Anterior cingulate cortex (tissue), 58 donors: ENCODE measurements around the gene ARAP1.

Source experiments
- DNase-seq, 58 donors: peaks; one replicate each; lab custom pipeline; 2025; lab: John Stamatoyannopoulos, UW

The ARAP1 gene

GRCh38 chr11:72745511-72745910 is 6.7 kb downstream of the ARAP1 start:
- DNase-seq: no peak

- no peak for DNase-seq
These were observed 7.7 kb downstream of the ARAP1 start for GRCh38 chr11:72744474-72744873.

DNA sequence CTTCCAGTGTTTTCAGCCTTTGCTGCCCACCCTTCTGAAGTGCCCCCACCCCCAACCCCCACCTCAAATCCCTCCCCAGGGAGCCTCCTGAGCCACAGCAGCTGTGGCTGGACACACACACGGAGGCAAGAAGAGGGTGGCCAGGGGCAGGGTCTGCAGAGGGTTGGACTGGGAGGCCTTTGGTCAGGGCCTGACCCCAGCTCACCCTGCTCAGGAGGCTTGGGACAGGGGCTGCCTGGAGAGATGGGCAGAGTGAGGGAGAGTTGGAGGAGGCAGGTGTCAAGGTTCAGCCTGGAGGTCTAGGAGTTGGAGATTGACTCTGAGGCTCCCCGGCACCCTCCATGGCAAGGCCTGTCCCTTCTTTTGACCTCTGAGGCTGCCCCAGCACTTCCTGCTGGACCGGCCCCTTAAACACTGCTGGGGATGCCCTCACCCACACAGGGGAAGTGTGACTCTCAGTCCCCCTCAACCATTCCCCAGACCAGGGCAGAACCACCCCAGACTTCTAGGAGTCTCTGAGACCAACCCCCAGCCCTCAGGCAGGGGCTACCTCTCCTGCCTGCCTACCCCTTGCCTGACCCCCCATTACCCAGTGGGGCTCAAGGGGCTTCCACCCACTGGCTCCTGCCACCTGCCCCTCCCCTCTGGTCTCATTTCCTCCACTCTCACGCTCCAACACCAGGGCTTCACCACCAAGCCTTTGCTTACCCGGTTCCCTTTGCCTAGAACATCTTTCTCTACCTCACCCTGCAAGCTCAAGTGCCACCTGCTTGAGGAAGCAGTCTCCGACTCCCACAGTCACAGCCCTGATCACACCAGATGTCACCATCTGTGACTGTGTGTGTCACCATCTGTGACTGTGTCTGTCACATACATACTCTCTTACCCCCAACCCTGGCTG is 8.6 kb downstream of the ARAP1 start:
- DNase-seq: no peak

DNA sequence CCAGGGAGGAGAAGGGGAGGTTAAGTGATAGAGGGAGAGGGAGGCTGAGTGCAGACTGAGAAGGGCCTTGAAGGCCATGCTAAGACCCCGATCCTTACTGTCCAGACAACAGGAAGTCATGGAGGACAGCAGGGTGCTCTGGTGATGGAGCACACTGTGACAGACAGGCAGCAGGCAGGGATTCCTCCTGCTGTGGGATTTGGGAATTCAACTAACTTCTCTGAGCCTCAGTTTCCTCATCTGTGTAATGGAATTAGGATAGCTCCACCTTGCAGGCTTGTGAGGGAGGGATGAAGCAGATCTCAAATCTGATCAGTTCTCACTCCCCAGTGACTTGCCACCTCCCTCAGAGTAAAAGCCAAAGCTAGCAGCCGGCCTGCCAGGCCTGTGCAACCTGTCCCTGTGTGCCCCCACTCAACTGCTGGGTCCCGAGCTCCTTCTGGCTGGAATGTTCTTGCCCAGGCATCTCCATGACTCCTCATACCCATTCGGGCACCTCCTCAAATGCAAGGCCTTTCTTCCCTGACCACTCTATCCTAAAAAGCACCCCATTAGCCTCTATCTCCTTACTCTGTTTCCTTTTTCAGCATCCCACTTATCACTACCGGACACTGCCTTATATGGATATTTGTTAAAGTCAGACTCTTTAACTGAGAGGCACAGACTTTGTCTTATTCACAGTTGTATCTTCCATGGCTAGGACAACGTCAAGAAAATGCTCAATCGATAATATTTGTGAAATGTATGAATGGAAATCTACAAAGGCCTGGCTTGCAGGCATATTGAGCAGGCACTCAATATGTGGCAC is 9.5 kb downstream of the ARAP1 start:
- DNase-seq: no peak

DNA sequence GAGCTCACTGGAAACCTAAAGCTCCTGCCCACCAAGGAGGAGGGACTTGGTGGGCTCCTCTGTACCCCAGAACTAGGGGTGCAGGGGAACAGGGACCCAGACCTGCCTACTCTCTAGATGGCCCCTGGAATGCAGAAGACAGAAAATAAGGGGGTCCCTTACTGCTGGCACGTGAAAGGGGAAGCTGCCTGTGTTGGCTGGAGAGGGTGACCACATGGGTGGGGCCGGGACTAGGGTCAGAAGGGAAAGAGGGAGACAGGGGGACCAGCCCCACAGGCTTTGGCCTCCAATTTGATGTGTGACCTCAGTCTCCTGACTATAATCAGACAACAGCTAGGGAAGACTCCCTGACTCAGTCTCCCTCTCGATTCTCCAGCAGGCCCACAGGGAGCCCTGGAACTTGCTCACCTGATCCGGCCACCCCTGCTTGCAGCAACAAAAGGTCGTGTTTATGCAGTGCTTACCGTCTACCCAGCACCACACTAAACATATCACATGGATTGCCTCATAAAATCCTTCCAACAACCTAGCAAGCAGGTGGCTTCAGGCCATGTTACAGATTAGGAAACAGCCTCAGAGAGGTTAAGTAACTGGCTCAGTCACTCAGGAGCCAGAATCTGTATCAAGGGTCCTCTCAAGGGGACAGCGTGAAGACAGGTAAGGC is 10.2 kb downstream of the ARAP1 start:
- DNase-seq: no peak

DNA sequence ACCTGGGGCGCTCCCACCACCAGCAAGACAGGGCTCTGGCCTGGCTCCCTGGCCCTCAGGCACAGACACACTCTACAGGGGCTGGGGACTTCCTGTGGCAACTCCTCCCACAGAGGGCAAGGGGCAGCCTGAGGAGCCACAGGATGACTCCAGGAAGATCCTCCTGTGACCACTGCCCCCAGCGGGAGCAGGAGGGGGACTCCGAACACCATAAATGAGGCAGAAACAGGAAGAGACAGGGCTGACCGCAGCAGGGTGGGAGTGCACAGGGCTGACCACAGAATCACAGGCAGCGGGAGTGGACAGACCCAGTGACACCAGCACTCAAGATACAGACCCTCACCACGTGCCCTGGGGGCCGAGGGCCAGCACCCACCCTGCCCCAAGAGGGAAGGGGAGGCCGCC is 10.8 kb downstream of the ARAP1 start:
- DNase-seq: peak in 8 of 58 donors; percentile 13 to 63 (median 32)

- DNase-seq: no peak
These were observed 11.4 kb downstream of the ARAP1 start for GRCh38 chr11:72740562-72741428.

- DNase-seq: no peak
These were observed 12.2 kb downstream of the ARAP1 start for GRCh38 chr11:72740060-72740424.

GRCh38 chr11:72739240-72740059 is 12.8 kb downstream of the ARAP1 start:
- DNase-seq: no peak

GRCh38 chr11:72738199-72739141 is 13.7 kb downstream of the ARAP1 start:
- DNase-seq: no peak

DNA sequence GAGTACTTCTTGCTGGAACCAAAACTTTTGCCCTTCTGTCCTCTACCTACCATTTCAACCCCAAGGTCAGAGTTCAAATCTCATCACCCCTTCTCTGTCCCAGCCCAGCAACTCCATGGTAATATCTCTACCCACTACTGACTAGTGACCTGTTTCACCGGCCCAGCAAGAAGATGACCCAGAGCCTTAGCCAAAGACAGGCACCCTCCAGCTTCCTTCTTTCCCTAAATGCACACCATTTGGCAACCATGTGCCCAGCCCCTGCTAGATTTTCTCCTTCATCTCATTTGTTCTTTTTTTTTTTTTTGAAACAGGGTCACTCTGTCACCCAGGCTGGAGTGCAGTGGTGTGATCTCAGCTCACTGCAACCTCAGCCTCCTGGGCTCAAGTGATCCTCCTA is 14.9 kb downstream of the ARAP1 start:
- DNase-seq: no peak

- DNase-seq: peak in 4 of 58 donors; percentile 29 to 58 (median 31)
These were observed 15.6 kb downstream of the ARAP1 start for GRCh38 chr11:72736452-72737069.

DNA sequence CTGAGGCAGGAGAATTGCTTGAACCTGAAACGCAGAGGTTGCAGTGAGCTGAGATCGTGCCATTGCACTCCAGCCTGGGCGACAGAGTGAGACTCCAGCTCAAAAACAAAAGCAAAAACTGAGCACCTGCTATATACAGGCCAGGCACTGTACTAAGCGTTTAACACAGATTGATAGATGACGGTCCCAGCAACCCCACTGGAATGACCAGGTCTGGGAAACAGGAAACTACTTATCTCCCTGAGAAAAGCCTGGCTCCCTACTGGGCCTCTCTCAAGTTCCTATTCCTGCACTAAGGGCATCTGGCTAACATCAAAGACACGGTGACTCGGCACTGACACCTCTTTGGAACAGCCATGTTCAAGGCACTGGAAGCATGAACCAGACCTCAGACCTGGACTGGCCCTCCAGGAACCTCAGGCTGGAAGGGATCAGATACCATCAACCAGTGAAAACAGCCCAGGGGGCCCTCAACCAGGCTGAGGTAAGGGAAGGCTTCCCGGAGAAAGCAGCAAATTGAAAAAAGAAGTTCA is 16.6 kb downstream of the ARAP1 start:
- no peak for DNase-seq

DNA sequence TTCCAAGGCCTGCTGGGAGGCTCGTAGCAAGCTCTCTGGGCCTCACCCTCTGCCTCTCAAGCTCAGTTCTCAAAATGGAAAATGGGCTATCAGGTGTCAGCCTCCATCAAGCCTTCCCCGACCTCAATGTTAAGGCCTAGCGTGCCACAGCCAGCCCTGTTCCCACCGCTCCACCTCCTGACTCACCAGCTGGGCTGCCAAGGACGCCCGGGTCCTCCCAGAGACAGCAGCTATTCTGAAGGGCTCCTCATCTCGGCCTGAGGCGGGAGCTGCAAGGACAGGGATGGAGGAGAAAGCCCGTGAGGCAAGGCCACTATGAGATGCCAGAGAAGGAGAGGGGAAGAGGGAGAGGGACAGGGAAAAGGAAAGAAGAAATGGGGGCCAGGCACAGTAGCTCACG is 19.9 kb downstream of the ARAP1 start:
- DNase-seq: peak in 10 of 58 donors; percentile 17 to 45 (median 31)

DNA sequence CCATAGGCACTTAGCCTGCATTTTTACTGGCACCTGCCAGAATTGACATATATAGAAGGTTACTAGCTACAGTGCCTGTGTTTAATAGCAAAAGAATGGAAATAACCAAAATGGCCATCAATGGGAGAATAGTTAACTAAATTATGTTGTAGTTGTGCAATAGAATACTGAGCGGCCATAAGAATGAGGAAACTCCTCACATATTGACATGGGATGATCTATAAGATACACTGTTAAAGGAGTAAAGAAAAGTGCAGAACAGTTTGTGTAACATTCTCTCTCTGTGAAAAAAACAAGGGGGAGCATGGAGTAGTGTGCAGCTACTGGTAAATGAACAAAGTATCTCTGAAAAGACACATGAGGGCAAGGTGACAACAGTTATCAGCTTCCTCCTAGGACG is 21.5 kb downstream of the ARAP1 start:
- no peak for DNase-seq

DNA sequence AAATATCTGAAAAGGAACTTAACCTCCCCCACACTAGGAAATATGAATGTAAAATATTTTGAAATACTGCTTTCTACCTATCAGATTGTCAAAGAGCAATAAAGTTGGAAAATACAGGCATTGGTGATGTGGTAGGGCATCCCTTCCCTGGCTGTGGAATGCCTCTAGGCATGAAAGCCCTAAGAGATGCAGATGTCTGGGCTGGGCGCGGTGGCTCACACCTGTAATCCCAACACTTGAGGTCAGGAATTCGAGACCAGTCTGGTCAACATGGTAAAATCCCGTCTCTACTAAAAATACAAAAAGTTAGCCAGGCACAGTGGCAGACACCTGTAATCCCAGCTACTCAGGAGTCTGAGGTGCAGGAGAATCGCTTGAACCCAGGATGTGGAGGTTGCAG is 22.0 kb downstream of the ARAP1 start:
- no peak for DNase-seq

DNA sequence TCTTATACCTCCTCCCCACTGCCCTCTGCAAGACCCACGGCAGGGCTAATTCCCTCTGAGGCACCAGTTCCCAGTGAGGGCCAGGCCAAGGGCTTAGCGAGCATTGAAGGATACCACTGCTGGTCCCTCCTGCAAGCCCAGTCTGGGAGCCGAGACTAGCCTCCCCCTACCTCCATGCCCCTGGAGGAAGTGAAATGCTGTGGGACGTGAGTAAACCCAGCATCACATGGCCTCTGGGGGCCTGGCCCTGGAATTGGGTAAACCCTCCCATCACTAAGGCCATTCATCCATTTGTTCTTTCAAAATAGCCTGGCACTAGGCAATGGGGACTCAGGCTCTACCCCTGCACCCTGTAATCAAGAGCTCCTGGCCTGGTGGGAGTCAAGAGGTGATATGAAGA is 24.7 kb downstream of the ARAP1 start:
- DNase-seq: no peak
